RPMI8226 (cell line): ENCODE measurements around the gene TWIST2.

Source experiments
- DNase-seq: peaks from one replicate; pipeline ENCODE4 v3.0.0-alpha.2; 2015

Gene TWIST2

DNA sequence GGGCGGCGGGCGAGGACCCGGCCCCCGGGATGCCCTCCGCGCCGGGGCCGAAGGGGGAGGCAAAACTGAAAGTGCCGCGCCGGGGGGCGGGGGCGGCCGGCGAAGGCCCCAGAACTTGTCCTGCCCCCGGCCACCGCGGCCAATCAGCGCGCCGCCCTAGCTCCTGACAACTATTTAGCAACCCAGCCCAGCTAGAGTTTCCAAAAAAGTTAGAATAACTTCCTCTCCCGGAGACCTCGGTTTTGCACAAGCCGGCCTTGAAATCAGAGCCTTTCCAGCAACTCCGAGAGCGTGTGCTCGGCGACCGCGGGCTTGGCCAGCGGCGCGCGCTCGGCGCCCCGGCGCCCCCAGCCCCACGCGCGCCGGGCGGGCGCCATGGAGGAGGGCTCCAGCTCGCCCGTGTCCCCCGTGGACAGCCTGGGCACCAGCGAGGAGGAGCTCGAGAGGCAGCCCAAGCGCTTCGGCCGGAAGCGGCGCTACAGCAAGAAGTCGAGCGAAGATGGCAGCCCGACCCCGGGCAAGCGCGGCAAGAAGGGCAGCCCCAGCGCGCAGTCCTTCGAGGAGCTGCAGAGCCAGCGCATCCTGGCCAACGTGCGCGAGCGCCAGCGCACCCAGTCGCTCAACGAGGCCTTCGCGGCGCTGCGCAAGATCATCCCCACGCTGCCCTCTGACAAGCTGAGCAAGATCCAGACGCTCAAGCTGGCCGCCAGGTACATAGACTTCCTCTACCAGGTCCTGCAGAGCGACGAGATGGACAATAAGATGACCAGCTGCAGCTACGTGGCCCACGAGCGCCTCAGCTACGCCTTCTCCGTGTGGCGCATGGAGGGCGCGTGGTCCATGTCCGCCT, at the start of gene TWIST2:
Gene TWIST2 (plus strand): TSS at position 245 of the 850 bp plus-strand sequence. CDS start 131 bp downstream, at position 376.
- no peak for DNase-seq

DNA sequence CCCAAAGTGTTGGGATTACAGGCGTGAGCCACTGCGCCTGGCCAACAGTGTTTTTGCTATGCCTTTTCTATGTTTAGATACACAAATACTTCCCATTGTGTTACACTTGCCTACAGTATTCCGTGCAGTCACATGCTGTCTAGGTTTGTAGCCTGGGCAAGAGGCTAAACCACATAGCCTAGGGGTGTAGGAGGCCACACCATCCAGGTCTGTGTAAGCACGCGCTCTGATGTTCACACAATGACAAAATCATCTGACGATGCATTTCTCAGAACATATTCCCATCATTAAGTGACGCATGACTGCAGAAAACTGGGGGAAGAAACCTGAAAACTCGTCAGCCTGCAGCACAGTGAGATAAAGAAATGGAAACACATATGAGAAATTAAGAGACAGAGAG, 46.1 kb upstream of the TWIST2 start:
- DNase-seq, result no peak

GRCh38 chr2:238802957-238803356, 44.9 kb upstream of the TWIST2 start:
- DNase-seq, result no peak

DNA sequence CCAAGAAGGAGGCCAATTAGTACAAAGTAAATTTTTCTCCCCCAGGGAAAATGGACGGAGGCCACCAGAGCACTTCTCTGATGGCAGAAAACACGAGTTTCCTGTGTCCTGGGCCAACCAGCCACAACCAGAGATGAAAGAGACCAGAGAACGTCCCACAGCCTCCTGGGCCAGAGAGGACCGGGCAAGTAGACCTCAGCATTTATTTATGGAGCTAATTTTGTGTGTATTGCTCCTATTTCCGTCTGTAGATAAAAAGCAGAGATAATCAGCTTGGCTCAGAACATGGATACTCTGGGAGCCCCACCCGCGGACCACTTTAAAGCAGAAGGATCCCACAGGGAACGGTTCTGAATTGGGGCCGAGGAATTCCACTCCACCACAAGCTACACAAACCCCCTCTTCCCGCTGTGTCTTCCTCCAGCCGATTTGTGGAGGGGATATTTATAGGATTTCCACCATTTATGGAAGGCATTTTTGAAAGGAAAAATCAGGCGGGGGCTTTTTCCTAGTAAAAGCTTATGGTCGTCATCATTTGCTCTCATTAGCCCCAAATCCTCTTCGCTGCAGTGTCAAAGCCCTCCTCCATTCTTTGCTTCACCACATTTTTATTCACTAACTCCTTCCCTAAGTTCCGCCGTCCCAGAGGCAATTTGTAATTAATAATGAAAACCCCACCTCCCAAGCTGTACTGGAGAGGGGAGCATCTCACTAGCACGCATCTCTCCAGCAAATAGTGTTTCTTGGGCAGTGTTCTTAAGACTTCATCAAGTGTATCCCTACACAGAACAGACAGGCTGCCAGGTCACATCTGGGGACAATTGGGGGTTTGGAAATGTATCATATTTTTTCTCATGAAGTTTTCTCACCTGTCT, 43.7 kb upstream of the TWIST2 start:
- no peak for DNase-seq

DNA sequence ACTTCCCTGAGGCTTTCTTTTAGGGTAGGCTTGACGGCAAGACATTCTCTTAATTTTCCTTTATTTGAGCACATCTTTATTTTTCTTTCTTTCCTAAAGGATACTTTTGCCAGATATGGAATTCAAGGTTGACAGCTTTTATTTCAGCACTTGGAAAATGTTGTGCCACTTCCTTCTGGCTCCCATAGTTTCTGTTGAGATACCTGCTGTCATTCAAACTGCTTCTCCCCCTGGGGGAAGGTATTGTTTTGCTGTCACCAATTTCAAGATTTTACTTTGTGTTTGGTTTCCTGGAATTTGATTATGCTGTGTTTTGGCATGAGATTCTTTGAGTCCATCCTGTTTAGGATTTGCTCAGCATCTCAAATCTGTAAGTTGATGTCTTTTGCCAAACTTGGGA, 39.1 kb upstream of the TWIST2 start:
- DNase-seq, result no peak

DNA sequence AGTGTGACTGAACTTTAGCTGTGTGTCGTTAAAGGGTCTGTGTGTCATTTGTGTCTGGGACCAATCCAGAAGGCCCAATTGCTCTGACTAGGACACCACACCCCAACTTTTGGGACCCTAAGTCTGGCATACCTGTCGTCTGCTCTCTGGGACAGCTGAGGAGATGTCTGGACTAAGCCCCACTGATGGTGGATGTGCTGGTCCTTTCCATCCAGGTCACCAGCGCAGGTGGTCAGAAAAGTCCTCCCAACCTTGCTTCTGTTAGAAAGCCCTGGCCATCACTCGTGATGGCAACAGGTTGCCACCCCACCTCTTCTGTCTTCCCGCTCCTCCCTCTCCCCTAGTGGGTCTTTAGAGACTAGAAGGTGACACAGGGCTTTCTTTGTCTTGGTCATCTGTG, 37.6 kb upstream of the TWIST2 start:
- DNase-seq, result no peak

- DNase-seq, result no peak
These were observed 36.6 kb upstream of the TWIST2 start for GRCh38 chr2:238811293-238811692.

- DNase-seq, result no peak
These were observed 36.1 kb upstream of the TWIST2 start for GRCh38 chr2:238811759-238812158.

GRCh38 chr2:238813109-238813508, 34.8 kb upstream of the TWIST2 start:
- no peak for DNase-seq

DNA sequence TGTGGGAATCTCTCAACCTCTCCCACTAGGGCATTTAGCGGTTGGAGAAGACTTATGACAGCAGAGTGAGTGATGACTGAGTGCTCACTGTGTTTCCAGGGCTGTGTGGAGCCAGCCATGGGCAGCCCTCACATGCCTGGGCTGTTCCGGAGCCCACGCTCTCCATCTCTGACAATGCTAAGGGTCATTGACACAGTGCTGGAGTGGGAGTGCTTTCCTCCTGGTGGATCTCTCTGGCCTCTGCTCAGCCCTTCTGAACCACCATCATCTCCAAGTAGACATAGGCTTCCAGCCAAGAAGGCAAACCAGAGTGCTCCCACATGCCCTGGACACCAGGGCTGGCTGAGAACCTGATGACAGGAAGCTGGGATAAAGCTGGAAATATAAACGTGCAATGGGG, 33.1 kb upstream of the TWIST2 start:
- DNase-seq, result no peak

DNA sequence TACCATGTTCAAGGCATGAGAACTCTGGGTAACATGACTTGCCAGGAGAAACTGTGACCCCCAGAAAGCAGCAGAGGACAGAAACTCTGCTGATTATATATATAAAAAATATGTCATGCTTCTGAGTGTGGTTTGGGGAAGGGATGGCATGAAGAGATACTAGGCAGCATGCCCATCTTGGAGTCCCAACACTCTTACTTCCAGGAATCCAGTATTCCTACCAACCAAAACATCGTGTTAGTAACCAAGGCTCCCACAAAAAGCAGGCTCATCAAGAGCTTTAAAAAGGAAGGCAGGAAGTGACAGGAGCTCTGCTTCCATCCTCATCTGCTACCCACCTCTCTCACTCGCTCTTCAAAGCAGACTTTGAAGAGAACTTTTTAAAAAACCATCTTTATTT, 31.6 kb upstream of the TWIST2 start:
- DNase-seq, result no peak

- no peak for DNase-seq
These were observed 30.5 kb upstream of the TWIST2 start for GRCh38 chr2:238817382-238817781.

DNA sequence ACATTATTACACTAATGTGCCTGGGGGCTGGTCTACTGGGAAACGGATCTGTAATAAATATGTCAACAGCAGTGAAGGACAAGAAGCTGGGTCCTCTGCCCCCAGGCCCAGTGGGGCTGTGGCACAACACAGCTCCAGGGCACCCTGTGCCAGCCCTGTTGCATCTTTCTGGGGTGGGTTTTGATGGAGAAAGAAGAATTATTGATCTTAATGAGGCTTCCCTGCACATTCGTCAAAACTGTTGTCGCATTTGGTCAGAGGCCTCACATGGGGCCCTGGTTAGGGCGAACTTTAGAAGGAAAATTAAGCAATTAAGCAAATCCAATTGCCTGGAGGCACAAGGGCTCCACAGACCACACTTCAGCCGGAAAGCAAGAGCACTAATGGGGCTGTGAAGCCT, 30.0 kb upstream of the TWIST2 start:
- DNase-seq, result no peak

DNA sequence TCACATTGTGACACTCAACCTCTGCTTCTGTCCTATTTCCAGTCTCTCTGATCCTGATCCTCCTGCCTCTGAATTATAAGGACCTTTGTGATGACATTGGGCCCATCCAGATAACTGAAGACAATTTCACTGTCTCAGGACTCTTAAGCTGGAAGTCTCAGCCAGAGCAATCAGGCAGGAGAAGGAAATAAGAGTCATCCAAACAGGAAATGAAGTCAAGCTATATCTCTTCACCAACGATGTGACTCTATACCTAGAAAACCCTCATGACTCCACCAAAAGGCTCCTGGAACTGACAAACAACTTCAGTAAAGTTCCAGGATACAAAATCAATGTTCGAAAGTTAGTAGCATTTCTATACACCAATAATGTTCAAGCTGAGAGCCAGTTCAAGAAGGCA, 29.3 kb upstream of the TWIST2 start:
- no peak for DNase-seq

DNA sequence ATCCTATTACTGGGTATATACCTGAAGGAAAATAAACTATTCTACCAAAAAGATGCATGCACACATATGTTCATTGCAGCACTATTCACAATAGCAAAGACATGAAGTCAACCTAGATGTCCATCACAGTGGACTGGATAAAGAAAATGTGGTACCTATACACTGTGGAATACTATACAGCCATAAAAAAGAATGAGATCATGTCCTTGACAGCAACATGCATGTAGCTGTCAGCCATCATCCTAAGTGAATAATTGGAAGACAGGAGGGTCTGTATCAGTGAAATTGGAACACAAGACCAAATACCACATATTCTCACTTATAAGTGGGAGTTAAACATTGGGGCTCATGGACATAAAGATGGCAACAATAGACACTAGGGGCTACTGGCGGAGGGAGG, 27.7 kb upstream of the TWIST2 start:
- no peak for DNase-seq

- DNase-seq, result no peak
These were observed 27.0 kb upstream of the TWIST2 start for GRCh38 chr2:238820916-238821315.

GRCh38 chr2:238821391-238821790, 26.5 kb upstream of the TWIST2 start:
- DNase-seq, result no peak

GRCh38 chr2:238821944-238822670, 25.8 kb upstream of the TWIST2 start:
- no peak for DNase-seq

GRCh38 chr2:238822955-238823354, 24.9 kb upstream of the TWIST2 start:
- DNase-seq, result no peak

GRCh38 chr2:238831177-238831576, 16.7 kb upstream of the TWIST2 start:
- DNase-seq, result no peak

- DNase-seq, result no peak
These were observed 12.9 kb upstream of the TWIST2 start for GRCh38 chr2:238834982-238835381.

- no peak for DNase-seq
These were observed 12.1 kb upstream of the TWIST2 start for GRCh38 chr2:238835726-238836301.

DNA sequence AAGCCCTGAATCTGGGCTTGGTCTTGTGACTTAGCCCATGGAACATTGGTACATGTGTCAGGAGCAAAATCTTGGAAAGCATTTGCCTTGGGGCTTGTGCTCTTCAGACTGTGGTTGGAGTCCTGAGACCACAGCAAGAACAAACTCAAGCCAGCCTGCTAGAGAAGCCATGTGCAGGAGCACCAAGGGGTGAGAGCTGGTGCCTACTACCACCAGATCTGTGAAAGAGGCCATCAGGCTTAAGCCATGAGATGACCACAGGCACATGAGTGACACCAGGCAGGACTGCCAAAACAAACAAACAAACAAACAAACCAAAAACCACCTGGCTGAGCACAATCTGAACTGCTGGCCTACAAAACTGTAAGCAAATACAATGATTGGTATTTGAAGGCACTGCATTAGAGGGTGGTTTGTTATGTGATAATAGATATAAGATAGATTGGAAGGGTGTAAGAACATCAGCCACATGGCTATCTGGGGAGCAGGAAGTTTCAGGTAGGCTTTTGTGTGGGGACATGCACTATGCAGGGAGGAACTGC, 9.0 kb upstream of the TWIST2 start:
- no peak for DNase-seq
